ENCODE results near the gene METTL3. TPM values are rescaled to one million over a fixed set of nuclear protein-coding genes. Genes with fewer than 3 reads are reported as not detected.

METTL3 gene
- total RNA-seq, 4 donors from 2014 or later = 38.9 to 125 (median 44.8) TPM

- Histone ChIP-seq H3K27ac (no peak overlapping the region), H3K27me3 (peaks cover 4% of the 10 kb centered on the region), H3K36me3 (no peaks in the 10 kb centered on the region), H3K9me3 (no peaks in the 10 kb centered on the region), H3K4me1 (no peaks in the 10 kb centered on the region), H3K4me3 (no peak overlapping the region)
- WGBS = 62% methylated on average over 5 of the region's 5 CpGs
- no peak for DNase-seq (ENCODE audit: low spot score in 2 of 2)
- TF ChIP-seq POLR2AphosphoS5 (IDR thresholded peaks at IDR 0.05) (no peak), POLR2A (IDR thresholded peaks at IDR 0.05) (no peak), CTCF (IDR thresholded peaks at IDR 0.05) (no peak), EP300 (IDR thresholded peaks at IDR 0.05) (no peak)
These were observed 32.8 kb upstream of the METTL3 start for GRCh38 chr14:21543963-21544362.

GRCh38 chr14:21543521-21543960 lies 32.4 kb upstream of the METTL3 start:
- Histone ChIP-seq H3K27ac (no peak overlapping the region), H3K9me3 (no peaks in the 10 kb centered on the region), H3K27me3 (peaks cover 4% of the 10 kb centered on the region), H3K4me3 (no peak overlapping the region), H3K36me3 (no peaks in the 10 kb centered on the region), H3K4me1 (no peaks in the 10 kb centered on the region)
- WGBS = 29% methylated on average over 7 of the region's 7 CpGs
- TF ChIP-seq CTCF (IDR thresholded peaks at IDR 0.05) = no peak
- TF ChIP-seq POLR2A (IDR thresholded peaks at IDR 0.05) = no peak
- TF ChIP-seq POLR2AphosphoS5 (IDR thresholded peaks at IDR 0.05) = no peak
- TF ChIP-seq EP300 (IDR thresholded peaks at IDR 0.05) = no peak
- DNase-seq (ENCODE audit: low spot score in 2 of 2) = no peak

GRCh38 chr14:21541413-21542074 lies 30.4 kb upstream of the METTL3 start:
- H3K9me3 ChIP-seq = no peaks in the 10 kb centered on the region
- 85% methylated on average over 9 of the region's 9 CpGs for WGBS
- no peak for DNase-seq (ENCODE audit: low spot score in 2 of 2)
- no peak for TF ChIP-seq EP300 (IDR thresholded peaks at IDR 0.05)
- TF ChIP-seq CTCF (IDR thresholded peaks at IDR 0.05) = no peak
- no peak for TF ChIP-seq POLR2AphosphoS5 (IDR thresholded peaks at IDR 0.05)
- TF ChIP-seq POLR2A (IDR thresholded peaks at IDR 0.05) = no peak
- H3K36me3 ChIP-seq = no peaks in the 10 kb centered on the region
- H3K27me3 ChIP-seq = peaks cover 16% of the 10 kb centered on the region
- H3K27ac ChIP-seq = no peak overlapping the region
- peaks cover 6% of the 10 kb centered on the region for H3K4me1 ChIP-seq
- no peak overlapping the region for H3K4me3 ChIP-seq

GRCh38 chr14:21539189-21539940 lies 28.2 kb upstream of the METTL3 start:
- Histone ChIP-seq H3K36me3 (no peaks in the 10 kb centered on the region), H3K27me3 (peaks cover 34% of the 10 kb centered on the region), H3K9me3 (no peaks in the 10 kb centered on the region), H3K4me1 (peaks cover 11% of the 10 kb centered on the region), H3K27ac (no peak overlapping the region), H3K4me3 (no peak overlapping the region)
- 40% methylated on average over 3 of the region's 3 CpGs for WGBS
- no peak for TF ChIP-seq CTCF (IDR thresholded peaks at IDR 0.05)
- no peak for TF ChIP-seq EP300 (IDR thresholded peaks at IDR 0.05)
- DNase-seq (ENCODE audit: low spot score in 2 of 2) = no peak

GRCh38 chr14:21537090-21537424 lies 25.9 kb upstream of the METTL3 start:
- TF ChIP-seq EP300 (IDR thresholded peaks at IDR 0.05) (no peak), POLR2AphosphoS5 (IDR thresholded peaks at IDR 0.05) (no peak), CTCF (IDR thresholded peaks at IDR 0.05) (no peak), POLR2A (IDR thresholded peaks at IDR 0.05) (no peak)
- H3K9me3 ChIP-seq = no peaks in the 10 kb centered on the region
- WGBS = 17% methylated on average over 3 of the region's 3 CpGs
- H3K36me3 ChIP-seq = no peaks in the 10 kb centered on the region
- H3K27me3 ChIP-seq = peaks cover 41% of the 10 kb centered on the region
- peaks cover 11% of the 10 kb centered on the region for H3K4me1 ChIP-seq
- H3K27ac ChIP-seq = no peak overlapping the region
- H3K4me3 ChIP-seq = peak overlapping the region; percentile 30
- no peak for DNase-seq (ENCODE audit: low spot score in 2 of 2)
